K562 treated with DMSO at 1 percent for 4 hours (cell line): ENCODE measurements around the gene MSH3. TPM values are rescaled to one million over a fixed set of nuclear protein-coding genes. Genes with fewer than 3 reads are reported as not detected.

Experiments used
- total RNA-seq: library from RNA; unstranded; fragments of 300-600 nt; gene quantifications from 2 replicates; pipeline ENCODE4 v1.2.3, GENCODE V29; 2022; ENCODE audit not compliant: insufficient read depth

Gene MSH3
- total RNA-seq: 5.7 and 6.3 TPM in 2 replicates

DNA sequence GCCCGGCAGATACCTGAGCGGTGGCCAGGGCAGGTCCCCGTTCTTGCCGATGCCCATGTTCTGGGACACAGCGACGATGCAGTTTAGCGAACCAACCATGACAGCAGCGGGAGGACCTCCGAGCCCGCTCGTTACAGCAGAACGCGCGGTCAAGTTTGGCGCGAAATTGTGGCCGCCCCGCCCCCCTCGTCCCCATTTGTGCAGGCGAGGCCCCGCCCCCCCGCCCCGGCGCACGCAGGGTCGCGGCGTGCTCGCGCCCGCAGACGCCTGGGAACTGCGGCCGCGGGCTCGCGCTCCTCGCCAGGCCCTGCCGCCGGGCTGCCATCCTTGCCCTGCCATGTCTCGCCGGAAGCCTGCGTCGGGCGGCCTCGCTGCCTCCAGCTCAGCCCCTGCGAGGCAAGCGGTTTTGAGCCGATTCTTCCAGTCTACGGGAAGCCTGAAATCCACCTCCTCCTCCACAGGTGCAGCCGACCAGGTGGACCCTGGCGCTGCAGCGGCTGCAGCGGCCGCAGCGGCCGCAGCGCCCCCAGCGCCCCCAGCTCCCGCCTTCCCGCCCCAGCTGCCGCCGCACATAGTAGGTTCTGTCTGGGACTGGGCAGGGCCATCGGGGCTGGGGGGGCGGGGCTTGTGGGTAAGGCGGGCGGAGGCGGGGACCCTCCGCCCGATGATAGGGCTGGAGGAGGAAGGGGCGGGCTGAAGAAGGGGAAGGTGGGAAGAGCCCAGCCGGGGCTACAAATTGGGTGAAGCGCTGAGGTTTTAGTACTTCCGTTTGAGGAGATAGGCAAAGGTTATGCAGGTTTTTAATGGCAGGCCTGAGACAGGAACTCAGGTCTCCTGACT is at the start of gene MSH3, which contains the start of gene DHFR:
Gene MSH3 (plus strand): TSS at position 262 of the 840 bp plus-strand sequence. CDS start 76 bp downstream, at position 338.
Gene DHFR (minus strand): TSS at position 593 of the 840 bp plus-strand sequence. CDS start 494 bp downstream, at position 99.

Other genes with a start within 250 kb of the MSH3 start
- gene ZFYVE16, start 246.6 kb upstream of the MSH3 start, total RNA-seq: 8.4 and 10.6 TPM in 2 replicates
- not detected in 2 replicates for gene FAM151B, start 166.6 kb upstream of the MSH3 start, total RNA-seq
- not detected in 2 replicates for gene ANKRD34B, start 84.4 kb upstream of the MSH3 start, total RNA-seq
- gene DHFR, start 331 bp downstream of the MSH3 start, total RNA-seq: 50.2 and 50.5 TPM in 2 replicates